AG20443 (cell line): ENCODE measurements around the gene HAUS7.
A peak's percentile ranks its signal among the peaks of the same experiment; 100 is the strongest.

Source experiments
- DNase-seq: peaks from one replicate; pipeline ENCODE4 v3.0.0; 2012; ENCODE audit warnings: low spot score, mixed read lengths

The HAUS7 gene

DNA sequence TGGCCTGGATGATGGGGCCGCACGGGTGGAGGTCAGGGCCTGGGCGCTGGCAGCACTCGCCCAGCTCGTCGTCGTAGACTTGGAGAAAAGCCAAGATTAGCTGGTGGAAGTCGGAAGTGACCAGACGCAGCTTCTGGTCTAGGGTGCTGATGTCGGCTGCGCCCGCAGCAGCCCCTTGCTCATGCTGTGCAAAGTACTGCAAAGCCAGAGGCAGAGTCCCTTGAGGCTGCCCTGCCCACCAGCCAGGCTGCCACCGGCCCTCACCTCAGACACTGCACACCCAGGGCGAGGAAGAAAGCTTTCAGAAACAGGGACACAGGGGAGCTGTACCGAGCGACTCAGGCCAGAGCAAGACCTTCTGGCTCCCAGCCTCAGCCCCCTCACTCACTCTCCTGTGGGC, 14.8 kb downstream of the HAUS7 start:
- no peak for DNase-seq

DNA sequence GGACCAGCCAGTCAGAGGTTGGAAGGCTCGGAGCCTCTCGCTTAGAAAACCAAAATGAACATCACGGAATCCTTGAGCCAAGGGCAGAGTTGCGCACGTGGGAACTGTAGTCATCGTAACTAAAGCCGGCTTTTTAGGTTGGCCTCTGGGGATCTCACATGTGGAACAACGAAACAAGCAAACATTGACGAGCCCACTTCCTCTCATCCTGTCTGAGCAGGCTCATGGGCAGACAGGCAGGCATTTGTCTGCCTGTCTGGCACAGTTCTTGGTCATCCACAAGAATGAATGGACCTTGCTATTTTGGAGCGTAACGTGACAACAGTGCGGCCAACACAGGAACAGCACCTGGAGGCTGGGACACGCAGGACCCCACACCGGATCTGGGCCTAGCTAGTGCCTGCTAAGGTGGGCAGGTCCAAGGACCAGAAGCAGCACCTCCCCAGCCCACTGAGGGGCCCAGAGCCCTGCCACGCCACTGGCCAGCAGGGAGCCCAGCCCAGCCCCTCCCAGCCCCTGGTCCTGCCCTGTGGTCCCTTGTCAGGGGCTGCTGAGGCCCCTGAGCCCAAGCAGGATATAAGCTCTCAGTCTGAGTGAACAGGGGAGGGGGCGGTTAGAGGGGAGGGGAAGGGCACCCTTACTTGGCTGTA, 15.3 kb downstream of the HAUS7 start:
- no peak for DNase-seq

DNA sequence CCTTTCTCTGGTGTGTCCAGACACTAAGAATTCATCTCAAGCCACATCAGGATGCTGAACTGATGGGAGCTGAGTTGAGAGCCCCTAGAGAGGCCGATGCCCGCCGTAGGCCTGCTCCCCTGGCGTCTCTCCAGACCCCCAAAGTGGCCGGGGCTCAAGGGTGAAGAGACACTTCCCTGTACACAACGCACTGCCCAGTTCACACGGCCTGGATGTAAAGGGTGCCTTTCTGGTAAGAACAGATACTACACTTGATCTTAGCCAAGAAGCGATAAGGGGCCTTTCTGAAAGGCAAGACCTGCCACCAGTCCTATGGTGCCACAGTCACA, 19.5 kb downstream of the HAUS7 start:
- no peak for DNase-seq

DNA sequence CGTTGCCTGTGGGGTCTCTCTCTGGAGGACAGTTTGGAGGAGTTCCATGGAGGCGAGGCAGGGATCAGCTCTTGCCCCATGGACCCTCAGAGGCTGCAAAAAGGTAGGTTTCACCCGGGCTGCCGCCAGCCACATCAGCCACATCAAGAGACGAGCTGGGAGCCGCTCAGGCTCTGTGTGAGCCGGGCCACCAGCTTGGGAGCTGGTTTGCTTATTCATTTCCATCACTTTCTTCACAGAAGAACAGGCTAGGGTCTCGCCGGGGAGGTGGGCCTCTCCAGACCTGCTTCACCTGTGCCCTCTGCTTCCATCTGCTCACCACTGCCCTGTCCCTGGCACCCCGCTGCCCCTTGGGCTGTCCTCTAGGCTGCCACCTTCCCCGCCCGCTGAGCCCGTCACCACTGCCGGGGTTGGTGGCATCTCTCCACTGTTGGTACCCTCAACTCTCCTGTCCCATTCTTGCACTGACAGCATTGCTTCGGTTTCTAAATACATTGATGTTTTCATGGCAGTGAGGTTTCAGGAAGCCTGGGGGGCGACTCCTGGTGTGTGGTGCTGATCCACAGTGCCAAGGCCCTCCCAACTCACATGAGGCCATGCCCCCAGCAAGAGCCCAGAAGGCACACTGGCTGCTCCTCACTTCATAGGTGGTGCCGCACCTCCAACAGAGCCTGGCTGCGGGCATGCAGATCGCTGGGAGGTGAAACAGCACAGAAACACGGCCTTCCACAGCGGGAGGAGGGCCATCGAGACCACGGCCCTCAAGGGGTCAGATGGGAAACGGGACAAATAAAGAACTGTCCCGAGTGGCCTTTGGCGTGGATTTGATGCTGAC, 20.0 kb downstream of the HAUS7 start:
- no peak for DNase-seq

DNA sequence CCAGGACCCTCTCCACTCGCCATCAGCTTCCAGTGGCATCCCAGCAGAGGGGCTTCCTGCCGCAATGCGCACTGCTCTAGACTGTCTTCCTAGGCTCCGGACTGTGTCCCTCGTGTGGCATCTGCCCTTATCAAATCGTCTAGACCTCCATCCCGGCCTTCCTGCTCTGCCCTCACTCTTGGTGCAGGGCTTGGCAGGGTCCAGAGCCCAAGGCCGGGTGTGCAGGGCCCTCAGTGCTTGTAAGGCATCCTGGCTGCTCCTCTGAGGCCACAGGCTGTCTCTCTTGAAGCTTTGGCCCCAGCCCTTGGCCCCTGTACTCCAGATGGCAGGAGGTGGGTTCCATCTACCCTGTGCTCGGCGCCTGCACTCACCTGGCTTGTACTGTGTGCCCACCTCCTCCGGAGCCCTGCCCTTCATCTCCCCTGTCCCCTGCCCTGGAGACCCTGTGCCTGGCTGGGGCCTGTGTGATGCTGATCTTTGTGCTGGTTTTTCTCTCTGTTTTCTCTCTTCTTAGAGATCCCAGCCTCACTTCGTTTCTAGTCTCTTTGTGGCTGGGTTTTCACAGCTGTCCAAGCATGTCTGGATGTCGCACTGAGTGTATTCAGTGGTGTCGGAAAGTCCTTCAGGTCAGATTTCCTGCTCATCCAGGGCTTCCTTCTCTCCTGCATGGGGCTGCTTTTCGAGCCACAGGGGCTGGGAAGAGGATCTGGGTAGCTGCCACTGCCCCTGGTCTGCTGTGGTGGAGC, 20.8 kb downstream of the HAUS7 start:
- no peak for DNase-seq

DNA sequence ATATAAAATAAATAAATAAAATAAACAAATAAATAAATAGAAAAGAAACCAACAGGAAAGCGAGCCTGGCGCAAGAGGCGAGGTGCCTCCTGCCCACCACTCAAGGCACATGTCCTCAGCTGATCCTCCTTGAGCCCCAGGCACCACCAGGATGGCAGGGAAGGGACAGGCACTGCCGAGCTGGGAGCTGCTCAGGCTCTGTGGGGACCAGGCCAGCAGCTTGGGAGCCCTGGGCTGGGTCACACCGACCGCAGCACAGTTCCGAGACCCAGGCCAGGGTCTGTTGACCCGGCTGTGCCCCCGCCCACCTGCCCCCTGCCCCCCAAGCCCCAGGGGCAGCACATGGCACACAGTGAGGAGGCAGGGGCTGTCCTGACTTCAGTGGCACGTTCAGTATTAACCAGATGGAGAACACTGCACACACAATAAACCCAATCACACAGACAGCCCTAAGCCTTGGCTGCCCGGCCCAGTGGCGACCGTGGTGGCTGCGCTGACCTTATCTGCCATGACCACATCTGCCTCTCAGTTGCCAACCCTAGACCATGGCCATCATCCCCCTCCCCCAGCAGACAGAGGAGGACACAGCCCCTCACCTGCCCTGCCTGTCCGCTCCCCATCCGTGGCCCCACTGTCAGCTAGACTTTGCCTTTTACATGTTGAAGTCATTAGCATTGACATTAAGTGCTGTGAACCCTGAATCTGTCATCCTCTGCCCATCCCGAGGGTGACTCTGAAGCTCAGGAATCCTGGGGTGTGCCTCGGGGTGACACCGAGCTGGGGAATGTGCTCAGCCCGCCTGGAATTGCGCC, 21.6 kb downstream of the HAUS7 start:
- DNase-seq, result peak; percentile 17

DNA sequence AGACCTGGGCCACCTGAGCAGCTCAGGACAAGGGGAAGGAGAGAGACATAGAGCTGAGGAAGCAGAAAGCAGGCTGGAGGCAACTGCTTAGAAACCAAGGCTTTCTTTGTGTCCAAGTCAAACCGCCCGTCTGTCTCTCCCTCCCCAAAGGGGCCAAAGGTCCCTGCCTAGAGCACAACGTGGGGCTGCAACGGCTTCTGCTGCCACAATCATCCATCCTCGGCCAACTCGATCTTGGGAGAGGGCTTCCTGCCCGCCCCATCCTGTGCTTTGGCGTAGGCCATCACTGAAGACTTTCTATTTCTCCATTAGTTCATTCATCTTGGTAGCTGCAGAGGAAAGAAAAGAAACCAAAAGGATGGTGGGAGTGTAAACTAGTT, 22.8 kb downstream of the HAUS7 start:
- DNase-seq, result no peak

DNA sequence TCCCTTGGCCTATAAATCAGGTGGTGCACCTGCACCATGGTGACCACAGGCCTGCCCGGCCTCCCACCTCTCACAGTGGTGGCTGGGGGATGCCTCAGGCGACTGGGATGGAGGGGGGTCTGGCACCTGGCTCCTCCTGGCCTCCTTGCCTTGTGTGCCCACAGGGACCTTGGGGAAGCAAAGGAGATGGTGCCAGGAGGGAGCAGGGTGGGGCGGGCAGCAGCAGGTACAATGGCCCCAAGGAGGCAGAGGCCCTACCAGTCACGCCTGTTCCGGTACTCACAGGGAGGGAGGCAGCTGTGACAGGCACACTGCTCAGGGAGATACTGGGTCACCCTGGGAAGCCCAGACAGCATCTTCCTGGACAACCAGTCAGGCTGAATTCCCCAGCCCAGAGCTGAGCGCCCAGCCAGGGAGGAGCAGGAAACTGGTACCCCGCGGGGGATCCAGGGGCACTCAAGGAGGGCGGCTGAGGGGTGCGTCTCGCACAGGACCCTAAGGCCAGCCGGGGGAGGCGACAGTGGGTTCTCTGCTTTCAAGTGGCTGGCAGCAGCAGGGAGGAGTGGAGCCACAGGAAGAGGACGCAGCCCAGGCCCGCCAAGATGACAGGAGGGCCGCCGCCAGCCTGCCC, 23.3 kb downstream of the HAUS7 start:
- DNase-seq, result no peak

DNA sequence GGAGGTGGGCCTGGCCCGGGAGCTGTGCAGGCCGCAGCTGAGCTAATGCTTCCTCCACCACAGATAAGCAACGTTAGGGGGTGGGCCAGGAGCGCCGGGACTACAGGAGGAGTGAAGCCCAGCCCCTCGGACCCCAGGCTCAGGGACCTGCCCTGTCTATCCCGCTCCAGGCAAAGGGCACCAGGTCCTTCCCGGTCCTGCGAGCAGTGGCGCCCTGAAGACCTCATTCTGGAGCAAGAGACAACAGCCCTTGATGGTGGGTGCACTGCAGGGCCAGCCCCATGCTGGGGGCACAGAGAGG, 23.8 kb downstream of the HAUS7 start:
- DNase-seq, result no peak

DNA sequence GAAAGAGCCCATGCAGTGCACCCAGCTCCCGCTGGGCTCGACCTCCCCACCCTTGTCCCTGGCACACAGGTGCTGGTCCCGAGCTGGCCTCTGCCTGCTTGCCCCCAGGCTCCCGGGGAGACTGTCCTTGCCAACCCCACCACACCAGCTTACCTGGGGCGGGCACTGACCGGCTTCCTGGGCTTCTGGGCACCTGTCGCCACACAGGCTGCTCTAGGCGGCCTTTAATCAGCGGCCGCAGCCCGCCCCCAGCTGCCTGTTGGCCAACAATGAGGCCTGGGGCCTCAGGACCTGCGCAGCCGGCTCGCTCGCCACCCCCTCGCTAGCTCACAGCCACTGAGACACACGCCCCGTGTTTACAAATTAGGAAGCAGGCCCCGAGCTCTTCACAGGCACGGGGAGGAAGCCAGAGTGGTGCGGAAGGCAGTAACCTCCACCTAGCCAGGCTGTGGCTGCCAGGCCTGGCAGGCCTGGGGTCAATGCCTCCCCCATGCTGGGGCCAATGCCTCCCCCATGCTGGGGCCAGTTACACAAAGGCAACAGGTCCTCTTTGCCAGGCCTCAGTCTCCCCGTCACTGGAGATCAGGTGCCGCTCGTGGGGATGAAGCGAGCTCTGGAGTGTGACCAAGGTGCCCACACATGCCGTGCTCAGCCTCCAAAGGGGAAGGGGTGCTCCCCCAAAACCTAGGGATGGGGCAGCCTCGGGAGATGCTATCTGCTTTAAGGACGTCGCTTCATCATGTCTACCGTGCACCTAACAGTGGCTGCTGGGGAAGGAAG, 24.3 kb downstream of the HAUS7 start, which contains the start of gene TREX2:
TREX2 (minus strand) TSS at position 201 of the 780 bp plus-strand sequence. CDS start 626 bp downstream, outside the sequence.
- no peak for DNase-seq

DNA sequence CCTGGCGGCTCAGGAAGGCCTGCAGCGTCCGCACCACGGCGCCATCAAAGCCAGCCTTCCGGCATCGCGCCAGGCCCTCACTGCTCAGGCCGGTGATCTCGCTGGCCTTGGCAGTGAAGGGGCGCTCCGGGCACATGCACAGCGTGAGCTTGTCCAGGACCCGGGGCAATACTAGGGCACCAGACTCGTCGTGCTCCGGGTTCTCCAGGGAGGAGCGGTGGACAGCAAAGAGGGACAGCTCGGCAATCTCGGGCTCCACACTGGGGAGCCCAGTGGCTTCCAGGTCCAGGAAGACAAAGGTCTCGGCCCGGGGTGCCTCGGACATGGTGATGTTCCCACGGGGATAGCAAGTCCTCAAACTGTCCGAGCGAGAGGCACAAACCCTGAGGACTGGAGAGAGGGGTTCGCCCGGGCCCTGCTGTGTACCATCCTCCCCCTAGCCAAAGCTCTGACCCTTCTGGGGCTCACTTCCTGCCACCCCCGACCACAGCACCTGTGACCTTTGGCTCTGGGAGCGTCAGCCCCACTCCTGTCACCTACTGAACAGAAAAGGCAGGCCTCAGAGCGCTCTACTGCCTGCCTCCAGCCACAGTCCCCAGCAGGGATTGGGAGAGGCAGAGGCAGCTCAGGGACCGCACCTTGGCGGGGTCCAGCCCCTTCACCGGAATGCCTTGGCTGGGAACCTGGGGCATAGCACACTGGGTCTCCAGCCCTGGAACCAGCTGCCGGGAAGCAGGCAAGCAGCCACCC, 25.1 kb downstream of the HAUS7 start:
- DNase-seq, result no peak

DNA sequence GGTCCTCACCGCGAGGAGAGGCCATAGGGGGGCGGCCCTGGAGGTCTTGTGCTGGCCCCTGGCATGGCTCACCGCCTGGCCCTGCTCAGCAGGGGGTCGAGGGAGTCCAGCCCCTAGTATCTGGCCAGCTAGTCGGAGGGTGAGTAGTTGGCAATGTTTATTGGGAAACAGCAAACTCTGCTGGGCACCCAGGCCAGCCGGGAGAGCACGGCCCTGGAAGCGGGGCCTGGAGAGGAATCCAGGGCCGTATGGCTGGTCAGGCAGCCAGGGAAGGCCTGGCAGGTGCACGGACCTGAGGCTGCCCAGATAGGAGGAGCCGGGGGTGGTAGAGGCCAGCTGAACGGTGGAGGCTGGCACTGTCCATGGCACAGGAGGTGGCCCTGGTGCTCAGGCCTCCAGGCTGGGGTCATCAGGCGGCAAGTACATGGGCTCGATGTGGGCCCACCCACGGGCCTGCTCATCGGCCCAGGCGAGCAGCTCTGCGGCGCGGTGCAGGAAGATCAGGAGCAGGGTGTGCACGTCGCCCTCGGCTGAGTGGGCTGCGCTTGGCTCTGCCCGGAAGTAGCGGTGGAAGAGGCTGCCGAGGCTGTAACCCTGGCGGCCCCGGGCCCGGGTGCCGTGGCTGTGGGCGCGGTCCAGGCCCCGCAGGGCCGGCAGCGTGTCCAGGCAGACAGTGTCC, 25.9 kb downstream of the HAUS7 start:
- DNase-seq, result no peak

DNA sequence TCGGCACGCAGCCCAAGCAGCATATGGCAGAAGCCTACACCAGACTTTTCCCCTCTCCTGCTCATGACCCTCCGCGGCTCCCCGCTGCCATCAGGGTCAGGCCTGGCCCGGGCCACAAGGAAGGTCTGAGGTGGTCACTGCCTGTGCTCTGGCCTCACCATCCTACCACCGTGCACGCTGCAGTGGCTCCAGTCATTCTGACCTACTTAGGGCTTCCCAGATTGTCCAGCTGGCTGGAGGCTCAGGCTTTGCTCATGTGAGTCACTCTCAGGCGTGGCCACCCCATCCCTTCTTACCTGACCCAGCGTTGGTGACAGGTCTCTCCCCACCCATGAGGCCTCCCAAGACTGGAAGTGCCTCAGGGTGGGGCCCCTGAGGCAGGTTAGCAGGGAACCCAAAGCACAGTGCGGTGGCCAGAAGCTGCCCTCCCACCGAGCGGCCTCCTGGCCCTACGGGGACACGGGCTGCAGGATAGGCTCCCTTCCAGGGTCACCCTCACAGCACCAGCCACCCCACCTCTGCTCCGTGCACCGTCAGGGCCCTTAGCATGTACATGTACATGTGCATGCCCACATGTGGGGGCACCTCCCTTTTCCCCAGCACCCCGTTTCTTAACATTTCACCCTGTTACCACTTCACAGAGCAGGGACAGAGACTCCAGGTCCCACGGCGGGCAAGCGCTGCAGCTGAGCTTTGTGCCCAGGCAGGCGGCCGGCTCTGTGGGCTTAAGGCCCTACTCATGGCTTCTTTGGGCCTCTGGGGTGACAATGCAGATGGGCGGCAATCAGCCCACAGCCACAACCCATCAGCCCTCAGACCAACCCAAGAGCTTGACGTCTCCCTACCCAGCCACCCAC, 26.7 kb downstream of the HAUS7 start:
- DNase-seq, result peak; percentile 55

DNA sequence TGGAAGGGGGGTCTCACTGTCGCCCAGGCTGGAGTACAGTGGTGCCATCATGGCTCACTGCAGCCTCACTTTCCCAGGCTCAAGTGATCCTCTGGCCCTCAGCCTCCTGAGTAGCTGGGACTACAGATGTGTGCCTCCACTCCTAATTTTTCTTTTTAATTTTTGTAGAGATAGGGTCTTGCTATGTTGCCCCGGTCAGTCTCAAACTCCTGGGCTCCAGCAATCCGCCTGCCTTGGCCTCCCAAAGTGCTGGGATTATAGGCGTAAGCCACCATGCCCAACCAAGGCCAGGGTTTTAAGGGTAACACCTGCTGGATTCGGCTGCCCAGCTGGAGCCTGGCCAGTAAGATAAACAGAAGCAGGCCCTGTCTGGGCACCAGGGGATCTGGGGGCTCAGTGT, 27.9 kb downstream of the HAUS7 start:
- no peak for DNase-seq

DNA sequence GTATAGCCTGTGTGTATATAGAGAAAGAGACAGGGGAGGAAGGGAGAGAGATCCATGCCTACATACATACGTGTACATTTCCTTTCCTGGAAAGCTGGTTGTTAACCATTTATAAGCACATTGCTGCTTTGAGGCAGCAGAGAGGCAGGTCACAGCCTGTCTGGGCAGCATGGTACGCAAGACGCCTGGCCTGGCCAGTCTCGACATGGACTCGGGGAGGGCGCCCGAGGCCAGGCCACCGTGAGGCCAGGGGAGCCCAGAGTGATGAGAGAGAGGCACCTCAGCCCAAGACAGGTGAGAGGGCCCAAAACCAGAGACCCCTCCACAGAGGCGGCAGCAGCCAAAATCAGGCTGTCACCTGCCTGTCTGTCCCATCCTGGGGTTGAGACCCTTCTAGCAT, 28.4 kb downstream of the HAUS7 start:
- no peak for DNase-seq

DNA sequence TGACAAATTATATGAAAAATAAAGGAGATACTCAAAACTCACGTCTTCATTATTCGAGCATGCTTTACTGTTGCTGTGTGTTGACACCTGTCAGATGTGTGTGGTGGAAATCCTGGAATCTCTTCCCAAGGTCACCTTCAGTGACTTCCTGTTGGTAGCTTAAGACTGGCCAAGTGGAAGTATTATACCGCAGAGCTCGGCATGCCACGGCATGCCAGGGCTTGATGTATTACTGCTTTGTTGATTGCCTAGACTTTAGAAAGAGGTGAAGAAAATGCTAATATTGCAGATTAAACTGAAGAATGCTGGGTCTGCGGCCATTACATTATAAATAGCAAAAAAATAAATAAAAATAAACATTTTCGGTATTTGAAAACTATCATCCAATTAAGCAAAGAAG, 29.1 kb downstream of the HAUS7 start:
- no peak for DNase-seq

DNA sequence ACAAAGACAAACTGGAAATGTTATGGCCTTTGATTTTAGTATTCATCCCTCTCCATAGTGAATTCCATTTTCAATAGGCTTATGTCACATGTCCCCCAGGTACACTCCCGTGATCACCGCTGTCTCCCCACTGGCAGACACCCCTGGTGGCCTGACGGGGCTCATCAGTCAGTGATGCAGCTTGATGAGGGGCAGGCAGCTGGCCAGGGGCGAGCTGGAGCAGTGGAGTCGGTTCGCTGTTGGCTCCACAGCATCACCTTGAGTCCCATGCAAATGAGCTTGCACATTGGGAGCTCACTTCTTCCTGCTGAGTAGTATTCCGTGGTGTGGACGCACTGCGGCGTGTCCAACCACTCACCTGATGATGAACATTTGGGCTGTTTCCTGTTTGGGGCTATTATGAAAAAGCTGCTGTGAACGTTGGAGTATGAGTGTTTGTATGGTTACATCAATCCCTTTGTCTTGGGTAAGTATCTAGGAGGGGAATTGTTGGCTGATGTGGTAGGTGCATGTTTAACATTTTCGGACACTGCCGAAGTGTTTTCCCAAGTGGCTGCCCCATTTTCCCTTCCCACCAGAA, 29.7 kb downstream of the HAUS7 start:
- no peak for DNase-seq

DNA sequence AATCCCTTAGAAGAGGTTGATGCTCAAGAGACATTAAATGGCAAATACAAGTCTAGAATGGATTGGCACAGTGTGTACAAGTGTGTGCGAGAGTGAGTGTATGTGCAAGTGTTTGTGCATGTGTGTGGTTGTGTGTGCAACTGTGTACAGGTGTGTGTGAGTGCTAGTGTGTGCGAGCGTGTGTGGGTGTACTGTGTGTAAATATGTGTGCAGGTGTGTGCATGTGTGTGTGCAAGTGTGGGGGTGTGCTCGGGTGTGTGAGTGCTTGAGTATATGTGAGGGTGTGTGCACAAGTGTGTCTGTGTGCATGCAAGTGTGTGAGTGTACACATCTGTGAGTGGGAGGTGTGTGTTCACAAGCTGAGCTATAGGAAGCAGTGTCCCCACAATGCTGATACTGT, 30.4 kb downstream of the HAUS7 start:
- DNase-seq, result no peak

DNA sequence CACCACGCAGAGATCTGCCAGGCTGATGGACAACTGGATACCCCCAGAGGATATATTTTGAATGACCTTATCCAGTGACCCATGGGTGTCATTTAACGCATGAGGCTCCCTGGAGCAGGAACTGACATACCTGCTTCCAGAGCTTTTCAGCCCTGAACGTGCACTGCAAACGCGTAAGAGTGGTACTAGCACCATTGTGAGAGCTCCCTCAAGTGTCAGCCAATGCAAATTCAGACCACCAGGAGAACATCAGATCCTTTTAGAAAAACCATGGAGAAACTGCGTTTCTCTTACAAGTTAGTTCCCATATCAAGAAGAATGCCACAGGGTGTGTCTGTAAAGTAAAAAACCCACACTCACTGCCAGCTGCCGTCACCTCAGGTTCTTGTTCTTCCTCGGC, 31.8 kb downstream of the HAUS7 start:
- peak; percentile 34 for DNase-seq
